ENCODE results near the gene CLP1. TPM values are rescaled to one million over a fixed set of nuclear protein-coding genes. Genes with fewer than 3 reads are reported as not detected.

CLP1 gene
- total RNA-seq, 1 experiment from 2014 or later = 35.5 TPM

GRCh38 chr11:57632116-57632515, 25.4 kb upstream of the CLP1 start:
- Histone ChIP-seq H3K27me3 (ENCODE audit: insufficient read depth, low read length) (no peaks in the 10 kb centered on the region), H3K23me2 (ENCODE audit: insufficient read length, low read depth, low read length, poor library complexity, severe bottlenecking) (no peaks in the 10 kb centered on the region), H2BK5ac (ENCODE audit: insufficient read length, low read length) (no peak overlapping the region), H3K18ac (ENCODE audit: insufficient read length, low read depth, low read length) (no peak overlapping the region), H3K79me1 (ENCODE audit: insufficient read depth, low read depth, low read length, poor library complexity, severe bottlenecking) (no peaks in the 10 kb centered on the region), H3K9ac (ENCODE audit: extremely low read depth, insufficient read length, low read length) (no peak overlapping the region), H3K4me1 (ENCODE audit: insufficient read depth, low read length) (peaks cover 3% of the 10 kb centered on the region), H4K5ac (ENCODE audit: insufficient read length, low read depth, low read length) (no peak overlapping the region), H3T11ph (ENCODE audit: low read length) (no peak overlapping the region), H2AFZ (ENCODE audit: low read length) (no peak overlapping the region), H3K14ac (ENCODE audit: insufficient read depth, low read length) (no peak overlapping the region), H4K20me1 (ENCODE audit: control insufficient read depth, insufficient read depth, insufficient read length) (no peaks in the 10 kb centered on the region), H3K56ac (ENCODE audit: insufficient read length, low read depth, low read length) (no peak overlapping the region), H4K91ac (ENCODE audit: insufficient read length, low read depth, low read length) (no peak overlapping the region), H3K4ac (ENCODE audit: low read depth, low read length) (no peak overlapping the region), H3K23ac (ENCODE audit: insufficient read length, low read depth, low read length) (no peak overlapping the region), H2AK5ac (ENCODE audit: insufficient read length, low read length) (no peak overlapping the region), H3K4me2 (ENCODE audit: insufficient read depth, insufficient read length, low read length) (no peak overlapping the region), H4K8ac (replicated peaks; ENCODE audit: insufficient read length, low read depth, low read length) (no peak overlapping the region), H2BK12ac (ENCODE audit: insufficient read length, low read depth, low read length) (no peak overlapping the region), H3K9me3 (ENCODE audit: control insufficient read depth, low read depth, low read length) (no peaks in the 10 kb centered on the region), H3K79me2 (ENCODE audit: insufficient read depth, low read length) (no peaks in the 10 kb centered on the region), H2BK20ac (ENCODE audit: low read depth, low read length, poor library complexity, severe bottlenecking) (no peak overlapping the region), H2BK120ac (ENCODE audit: low read depth, low read length, poor library complexity, severe bottlenecking) (no peak overlapping the region), H2BK15ac (ENCODE audit: low read depth, low read length) (no peak overlapping the region), H3K27ac (ENCODE audit: insufficient read length, low read depth, low read length) (no peak overlapping the region)
- no peaks in the 10 kb centered on the region for H3K36me3 Mint-ChIP-seq (ENCODE audit: insufficient read depth in 1 of 3, low read depth in 3 of 3)
- no peak for TF ChIP-seq CTCF (conservative IDR thresholded peaks at IDR 0.05)
- no CpG with 5 or more reads among the region's 5 CpGs for WGBS (ENCODE audit: extremely low coverage, insufficient read length, low lambda C conversion rate)
- H3K4me1 Mint-ChIP-seq = peaks cover 4 to 13% of the 10 kb centered on the region in 2 experiments
- no peak for DNase-seq
- peaks cover 29% of the 10 kb centered on the region for H3K27me3 Mint-ChIP-seq (ENCODE audit: low read depth)
- no peaks in the 10 kb centered on the region for H3K9me3 Mint-ChIP-seq
- H3K27ac Mint-ChIP-seq = no peak overlapping the region
- H3K4me3 Mint-ChIP-seq = no peak overlapping the region
